ENCODE data around the gene EIF1B. TPM values are rescaled to one million over a fixed set of nuclear protein-coding genes. Genes with fewer than 3 reads are reported as not detected.

EIF1B gene
- total RNA-seq, result 100 to 1,000 TPM in 1 of 2 donors, 10 to 100 TPM in 1; 63.9 to 131 TPM

- H3K36me3 ChIP-seq, result peaks cover 42% of the 10 kb centered on the region
- DNase-seq (ENCODE audit: low spot score), result peak; percentile 99
- no peaks in the 10 kb centered on the region for H3K27me3 ChIP-seq
- H3K4me1 ChIP-seq, result peaks cover 0 to 42% of the 10 kb centered on the region in 2 donors
- peak; percentile 93 to 94 for TF ChIP-seq CTCF (IDR thresholded peaks at IDR 0.05)
- H3K9me3 ChIP-seq, result no peaks in the 10 kb centered on the region
- peak within 1 kb of the TSS; percentile 95 to 99 for H3K27ac ChIP-seq
- H3K4me3 ChIP-seq, result peak within 1 kb of the TSS; percentile 73 to 81
These were observed at the start of gene EIF1B for GRCh38 chr3:40309418-40309924. EIF1B (plus strand) TSS chr3:40309707; CDS start chr3:40309942, 235 bp downstream.

DNA sequence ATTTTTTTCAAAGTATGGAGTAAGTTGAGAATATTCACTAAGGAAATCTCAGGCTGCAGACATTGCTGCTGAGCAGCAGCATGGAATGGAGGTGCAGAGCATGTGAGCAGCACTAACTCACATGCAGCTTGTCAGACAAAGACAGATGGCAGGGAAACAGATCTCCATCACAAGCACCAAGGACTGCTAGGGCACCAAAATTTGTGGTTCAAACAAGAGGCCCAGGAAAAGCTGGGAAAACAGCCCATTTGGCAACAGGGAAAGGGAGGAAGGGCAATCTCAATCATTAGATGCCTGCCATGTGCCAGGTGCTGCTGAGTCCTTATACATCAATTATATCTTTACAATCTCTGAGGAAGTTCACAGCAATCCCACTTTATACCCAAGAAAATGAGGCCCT is 47.2 kb upstream of the EIF1B start:
- Histone ChIP-seq H3K4me3 (no peak overlapping the region), H3K4me1 (no peaks in the 10 kb centered on the region), H3K27ac (no peak overlapping the region), H3K9me3 (no peaks in the 10 kb centered on the region), H3K27me3 (no peaks in the 10 kb centered on the region), H3K36me3 (no peaks in the 10 kb centered on the region)
- no peak for DNase-seq (ENCODE audit: low spot score)
- TF ChIP-seq CTCF (IDR thresholded peaks at IDR 0.05), result no peak

- no peak for TF ChIP-seq CTCF (IDR thresholded peaks at IDR 0.05)
- Histone ChIP-seq H3K27me3 (no peaks in the 10 kb centered on the region), H3K4me3 (no peak overlapping the region), H3K36me3 (no peaks in the 10 kb centered on the region), H3K27ac (no peak overlapping the region), H3K9me3 (no peaks in the 10 kb centered on the region), H3K4me1 (peaks cover 0 to 6% of the 10 kb centered on the region in 2 donors)
- no peak for DNase-seq (ENCODE audit: low spot score)
These were observed 45.1 kb upstream of the EIF1B start for GRCh38 chr3:40264451-40264850.

DNA sequence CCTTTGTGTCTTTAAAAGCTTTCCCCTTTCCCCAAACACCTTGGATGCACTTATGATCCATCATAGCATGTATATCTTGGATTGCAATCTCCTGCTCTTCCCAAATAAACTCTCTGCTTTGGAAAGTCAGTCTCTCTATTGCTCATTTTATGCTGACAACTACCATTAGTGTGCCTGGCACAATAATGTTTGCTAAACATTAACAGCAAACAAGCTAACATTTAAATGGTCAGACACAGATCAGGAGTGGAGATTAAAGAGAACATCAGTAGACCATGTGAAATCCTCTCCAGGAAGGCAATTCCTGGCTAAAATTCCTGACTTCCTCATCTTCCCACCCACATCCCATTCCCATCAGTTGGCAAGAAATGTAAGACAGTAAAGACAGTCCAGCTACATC is 44.3 kb upstream of the EIF1B start:
- H3K27me3 ChIP-seq, result no peaks in the 10 kb centered on the region
- no peak overlapping the region for H3K4me3 ChIP-seq
- no peaks in the 10 kb centered on the region for H3K9me3 ChIP-seq
- no peak for TF ChIP-seq CTCF (IDR thresholded peaks at IDR 0.05)
- no peak overlapping the region for H3K27ac ChIP-seq
- peaks cover 0 to 6% of the 10 kb centered on the region in 2 donors for H3K4me1 ChIP-seq
- no peaks in the 10 kb centered on the region for H3K36me3 ChIP-seq
- no peak for DNase-seq (ENCODE audit: low spot score)

DNA sequence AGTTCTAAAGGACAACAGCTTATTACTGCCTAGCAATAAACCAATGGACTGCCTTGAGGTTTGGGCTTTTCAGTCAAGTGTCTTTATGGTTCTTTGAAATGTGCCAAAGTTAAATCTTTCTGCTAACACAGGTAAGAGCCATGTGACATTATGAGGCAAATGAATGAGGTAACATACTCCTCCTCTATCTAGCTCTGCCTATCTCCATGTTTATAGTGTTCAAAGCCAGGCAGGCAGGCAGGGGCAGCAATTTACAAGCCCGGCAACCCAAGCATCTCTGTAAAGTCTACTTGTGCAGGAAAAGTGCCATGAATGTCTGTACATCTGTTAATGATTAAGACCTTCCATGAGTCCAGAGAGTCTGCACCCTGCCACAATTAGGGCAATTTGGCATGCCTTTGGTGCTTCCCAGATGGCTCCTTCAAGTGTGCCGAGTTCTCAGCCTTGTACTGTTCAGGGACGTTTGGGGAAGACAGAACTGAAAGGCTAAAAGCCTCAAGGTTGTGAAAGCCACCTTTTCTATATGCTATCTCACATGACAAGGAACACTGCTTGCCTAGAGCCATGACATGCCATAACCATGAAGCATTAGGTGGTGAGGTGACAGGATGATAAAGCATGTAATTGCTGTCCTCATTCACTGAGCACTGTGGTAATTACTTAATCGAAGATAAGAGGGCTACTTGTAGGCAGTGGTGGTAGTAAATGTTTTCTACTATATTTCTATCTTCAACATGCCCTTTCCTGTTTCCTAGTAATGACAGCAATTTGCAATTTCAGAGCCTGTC is 41.4 kb upstream of the EIF1B start:
- no peak overlapping the region for H3K27ac ChIP-seq
- H3K4me1 ChIP-seq, result peaks cover 0 to 6% of the 10 kb centered on the region in 2 donors
- no peak overlapping the region for H3K4me3 ChIP-seq
- no peak for DNase-seq (ENCODE audit: low spot score)
- no peak for TF ChIP-seq CTCF (IDR thresholded peaks at IDR 0.05)
- no peaks in the 10 kb centered on the region for H3K27me3 ChIP-seq
- H3K9me3 ChIP-seq, result no peaks in the 10 kb centered on the region
- no peaks in the 10 kb centered on the region for H3K36me3 ChIP-seq

All from right atrium auricular region (tissue), 2 donors.